Measurements from ENCODE around the gene ABCD2.

GRCh38 chr12:39619660-39620433 is at the start of gene ABCD2:
- peak; percentile 54 for TF ChIP-seq POLR2A (IDR thresholded peaks at IDR 0.05; ENCODE audit: low read depth, low read length)
- TF ChIP-seq TAF1 (IDR thresholded peaks at IDR 0.05; ENCODE audit: low read depth, low read length) = peak; percentile 51; the same call in 1 of the 2 replicates
- TF ChIP-seq SPI1 (IDR thresholded peaks at IDR 0.05; ENCODE audit: low read depth, low read length) = no peak

All from GM12891 (cell line).